ENCODE results near the gene IREB2. TPM values are rescaled to one million over a fixed set of nuclear protein-coding genes. Genes with fewer than 3 reads are reported as not detected.
A peak's percentile ranks its signal among the peaks of the same experiment; 100 is the strongest.

Gene IREB2
- total and polyA plus RNA-seq, 2 of the 13 experiments (the other 11 are each of a cell fraction or from before 2014, with no cell fraction given) = 24.2 to 30.4 TPM

GRCh38 chr15:78437762-78438618 lies at the start of gene IREB2 (continued):
- TF ChIP-seq ZNF800 (CRISPR knock-in tag; IDR thresholded peaks at IDR 0.05) (no peak), PHF8 (CRISPR knock-in tag; IDR thresholded peaks at IDR 0.05) (peak; percentile 97), MYPOP (CRISPR knock-in tag; IDR thresholded peaks at IDR 0.05) (0 out of 2 replicates have a peak, but pooled peaks have one; percentile 52), THAP9 (CRISPR knock-in tag; IDR thresholded peaks at IDR 0.05; ENCODE audit: borderline replicate concordance) (peak; percentile 77; the same call in 1 of the 2 replicates), RBM22 (optimal IDR thresholded peaks at IDR 0.05; ENCODE audit: low read length) (no peak), ZNF317 (CRISPR knock-in tag; IDR thresholded peaks at IDR 0.05) (peak; percentile 41; the same call in 1 of the 2 replicates), SP5 (CRISPR knock-in tag; IDR thresholded peaks at IDR 0.05; ENCODE audit: borderline replicate concordance, low read depth) (peak; percentile 96), HIC2 (CRISPR knock-in tag; IDR thresholded peaks at IDR 0.05; ENCODE audit: low read depth) (0 out of 2 replicates have a peak, but pooled peaks have one; percentile 31), RBFOX2 (IDR thresholded peaks at IDR 0.05; ENCODE audit: low read depth, low read length) (peak; percentile 90), ZNF224 (CRISPR knock-in tag; IDR thresholded peaks at IDR 0.05) (peak; percentile 75; the same call in 1 of the 2 replicates), YEATS2 (CRISPR knock-in tag; IDR thresholded peaks at IDR 0.05; ENCODE audit: borderline replicate concordance) (peak; percentile 98), ZFX (CRISPR knock-in tag; IDR thresholded peaks at IDR 0.05; ENCODE audit: low read depth) (peak; percentile 96), GABPA (IDR thresholded peaks at IDR 0.05; ENCODE audit: low read depth, low read length) (peak; percentile 35; the same call in 1 of the 2 replicates), GABPA (CRISPR knock-in tag; IDR thresholded peaks at IDR 0.05; ENCODE audit: low read depth) (peak; percentile 83), ZBTB44 (CRISPR knock-in tag; IDR thresholded peaks at IDR 0.05) (0 out of 2 replicates have a peak, but pooled peaks have one; percentile 13), CREB1 (IDR thresholded peaks at IDR 0.05) (0 out of 2 replicates have a peak, but pooled peaks have one; percentile 24), CREB1 (CRISPR knock-in tag; IDR thresholded peaks at IDR 0.05) (no peak), NAIF1 (CRISPR knock-in tag; IDR thresholded peaks at IDR 0.05; ENCODE audit: borderline replicate concordance) (peak; percentile 73), RNF2 (conservative IDR thresholded peaks at IDR 0.05; ENCODE audit: low read depth) (peak; percentile 73), ZNF234 (CRISPR knock-in tag; conservative IDR thresholded peaks at IDR 0.05) (0 out of 2 replicates have a peak, but pooled peaks have one; percentile 38)

All from HepG2 (cell line).